ENCODE data around the gene CBX1.

GRCh38 chr17:48031966-48032365 is 69.3 kb downstream of the CBX1 start:
- TF ChIP-seq POLR2AphosphoS5 (IDR thresholded peaks at IDR 0.05) (no peak), CTCF (IDR thresholded peaks at IDR 0.05) (no peak)

Data from prostate gland (tissue), 2 donors.